HEK293T (cell line): Measurements from ENCODE around the gene DCXR.

Experiments used
- SP1 ChIP-seq: fragments of 450-650 bp; IDR thresholded peaks from 2 replicates; pipeline ENCODE4 v1.6.1; 2017
- TARDBP ChIP-seq: fragments of 450-650 bp; IDR thresholded peaks from 2 replicates; pipeline ENCODE4 v1.6.1; 2016

DNA sequence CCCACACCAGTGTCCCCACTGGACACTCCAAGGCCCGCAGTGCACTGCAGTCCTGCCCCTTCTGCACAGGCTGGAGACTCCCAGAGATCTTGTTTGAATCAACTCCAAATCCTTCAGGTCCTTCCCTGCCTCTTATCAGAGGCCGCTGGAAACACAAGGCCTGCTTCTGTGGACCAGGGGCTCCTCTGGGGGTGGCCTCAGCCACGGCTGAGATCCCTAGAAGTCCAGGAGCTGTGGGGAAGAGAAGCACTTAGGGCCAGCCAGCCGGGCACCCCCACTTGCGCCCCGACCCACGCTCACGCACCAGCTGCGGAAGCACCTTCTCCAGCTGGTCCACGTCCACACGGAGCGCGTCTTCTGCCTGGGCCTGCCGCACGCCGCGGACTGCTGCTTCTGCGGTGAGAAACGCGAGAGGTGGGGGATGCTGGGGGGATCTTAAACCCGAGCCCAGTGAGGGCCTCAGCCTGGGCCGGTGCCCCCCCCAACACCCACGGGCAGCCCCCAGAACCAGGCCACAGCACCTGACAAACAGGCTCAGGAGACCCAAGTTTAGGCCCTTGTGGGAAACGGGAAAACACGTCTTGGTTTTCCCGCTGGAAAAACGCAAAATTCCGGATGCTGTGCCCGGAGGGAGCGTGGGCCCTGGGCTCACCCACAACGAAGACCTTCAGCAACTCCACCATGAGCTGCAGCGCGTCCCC lies 18.4 kb downstream of the DCXR start:
- no peak for TF ChIP-seq SP1
- no peak for TF ChIP-seq TARDBP
